Mesendoderm (in vitro differentiated cells): ENCODE results near the gene SORD.
"Not testable (repeated sequence)": the region's sequence is repeated elsewhere in the genome, so short reads cannot be mapped to it uniquely, and the experiment has no call there.

Experiments
- DNase-seq: peaks from one replicate; pipeline ENCODE4 v3.0.0; 2013
- H2AK5ac ChIP-seq: 2 replicates; pipeline ENCODE4 v1.6.1; 2013; ENCODE audit warnings: low read length, inconsistent platforms
- H2BK120ac ChIP-seq: 2 replicates; pipeline ENCODE4 v1.6.1; 2013; ENCODE audit warnings: low read depth, mild to moderate bottlenecking, low read length, moderate library complexity, mixed read lengths
- H2BK15ac ChIP-seq: replicated peaks from 2 replicates; pipeline ENCODE4 v1.6.1; 2013; ENCODE audit warnings: low read depth, mild to moderate bottlenecking, moderate library complexity
- H2BK5ac ChIP-seq: 2 replicates; pipeline ENCODE4 v1.6.1; 2013; ENCODE audit warnings: low read length, inconsistent platforms
- H3K18ac ChIP-seq: 2 replicates; pipeline ENCODE4 v1.6.1; 2013; ENCODE audit warnings: mild to moderate bottlenecking, low read length, mixed read lengths
- H3K23ac ChIP-seq: one replicate; pipeline ENCODE4 v1.6.1; 2013; ENCODE audit warnings: low read length
- H3K27ac ChIP-seq: 2 replicates; pipeline ENCODE4 v1.5.1; 2013; ENCODE audit warnings: low read depth, mild to moderate bottlenecking, inconsistent platforms, low read length, moderate library complexity
- H3K27me3 ChIP-seq: 2 replicates; pipeline ENCODE4 v1.6.1; 2013; ENCODE audit warnings: low read length, control low read depth, mild to moderate bottlenecking, inconsistent platforms; ENCODE audit not compliant: insufficient read depth, poor library complexity
- H3K36me3 ChIP-seq: 2 replicates; pipeline ENCODE4 v1.6.1; 2013; ENCODE audit warnings: low read length, inconsistent platforms; ENCODE audit not compliant: control insufficient read depth, insufficient read depth
- H3K4ac ChIP-seq: one replicate; pipeline ENCODE4 v1.6.1; 2013; ENCODE audit warnings: low read depth, mild to moderate bottlenecking, low read length, moderate library complexity
- H3K4me1 ChIP-seq: 2 replicates; pipeline ENCODE4 v1.6.1; 2013; ENCODE audit warnings: low read depth, low read length, inconsistent platforms; ENCODE audit not compliant: control insufficient read depth
- H3K4me2 ChIP-seq: 2 replicates; pipeline ENCODE4 v1.6.1; 2013; ENCODE audit warnings: low read length
- H3K4me3 ChIP-seq: 2 replicates; pipeline ENCODE4 v1.5.1; 2013; ENCODE audit warnings: mild to moderate bottlenecking, low read length
- H3K56ac ChIP-seq: one replicate; pipeline ENCODE4 v1.6.1; 2013; ENCODE audit warnings: low read length
- H3K79me1 ChIP-seq: 2 replicates; pipeline ENCODE4 v1.6.1; 2013; ENCODE audit warnings: low read length, inconsistent platforms
- H3K79me2 ChIP-seq: 2 replicates; pipeline ENCODE4 v1.6.1; 2013; ENCODE audit warnings: mild to moderate bottlenecking, low read length; ENCODE audit not compliant: control insufficient read depth, insufficient read depth
- H3K9ac ChIP-seq: 2 replicates; pipeline ENCODE4 v1.6.1; 2013; ENCODE audit warnings: low read length, inconsistent platforms
- H4K5ac ChIP-seq: one replicate; pipeline ENCODE4 v1.6.1; 2013; ENCODE audit warnings: low read length
- H4K8ac ChIP-seq: one replicate; pipeline ENCODE4 v1.6.1; 2013; ENCODE audit warnings: low read depth, mild to moderate bottlenecking, control low read depth, low read length, moderate library complexity
- WGBS: extraction: QIAGEN DNeasy Blood & Tissue Kit; methylation state at CpG from one replicate; pipeline ENCODE4 v1.1.7; 2013; ENCODE audit warnings: low lambda C conversion rate, missing lambda C conversion rate; ENCODE audit not compliant: insufficient coverage; ENCODE audit errors: extremely low coverage; 5-methylcytosine and 5-hydroxymethylcytosine counted together

Gene SORD

GRCh38 chr15:45058690-45059675 lies 36.0 kb downstream of the SORD start:
- H3K23ac ChIP-seq, H3K27me3 ChIP-seq: not testable (repeated sequence)

GRCh38 chr15:45062301-45062700 lies 39.3 kb downstream of the SORD start:
- not testable (repeated sequence) for H3K23ac ChIP-seq, H3K9ac ChIP-seq, H2AK5ac ChIP-seq, H4K8ac ChIP-seq, DNase-seq, H3K4me1 ChIP-seq, H3K4ac ChIP-seq, H3K27ac ChIP-seq, H3K79me1 ChIP-seq, H4K5ac ChIP-seq, H2BK15ac ChIP-seq, H3K18ac ChIP-seq, H3K79me2 ChIP-seq, H2BK5ac ChIP-seq, H3K36me3 ChIP-seq, H3K4me2 ChIP-seq, H3K27me3 ChIP-seq, H3K56ac ChIP-seq, H2BK120ac ChIP-seq, H3K4me3 ChIP-seq
- no CpG with 5 or more reads among the region's 7 CpGs for WGBS

More at GRCh38 chr15:45058690-45059675, 36.0 kb downstream of the SORD start:
- no CpG with 5 or more reads among the region's 3 CpGs for WGBS
- H2BK15ac ChIP-seq, H3K79me1 ChIP-seq, H2BK5ac ChIP-seq, DNase-seq, H2AK5ac ChIP-seq, H4K8ac ChIP-seq, H4K5ac ChIP-seq, H3K4me2 ChIP-seq, H3K18ac ChIP-seq, H2BK120ac ChIP-seq, H3K56ac ChIP-seq, H3K27ac ChIP-seq, H3K4me3 ChIP-seq, H3K79me2 ChIP-seq, H3K9ac ChIP-seq, H3K4ac ChIP-seq, H3K4me1 ChIP-seq, H3K36me3 ChIP-seq: not testable (repeated sequence)

GRCh38 chr15:45064386-45064785 lies 41.4 kb downstream of the SORD start:
- H3K79me1 ChIP-seq, result no peaks in the 10 kb centered on the region
- H3K9ac ChIP-seq, result no peak overlapping the region
- H3K4me1 ChIP-seq, result no peaks in the 10 kb centered on the region
- DNase-seq, result no peak
- H2BK120ac ChIP-seq, result no peak overlapping the region
- H2BK15ac ChIP-seq, result no peak overlapping the region
- no peak overlapping the region for H4K8ac ChIP-seq
- H3K36me3 ChIP-seq, result no peaks in the 10 kb centered on the region
- no peak overlapping the region for H3K56ac ChIP-seq
- no peak overlapping the region for H3K27ac ChIP-seq
- no CpG with 5 or more reads among the region's 4 CpGs for WGBS
- H3K27me3 ChIP-seq, result no peaks in the 10 kb centered on the region
- H2AK5ac ChIP-seq, result no peak overlapping the region
- H3K23ac ChIP-seq, result no peak overlapping the region
- H4K5ac ChIP-seq, result no peak overlapping the region
- no peak overlapping the region for H3K4me3 ChIP-seq
- no peak overlapping the region for H3K4me2 ChIP-seq
- no peak overlapping the region for H3K18ac ChIP-seq
- H2BK5ac ChIP-seq, result no peak overlapping the region
- no peak overlapping the region for H3K4ac ChIP-seq
- no peaks in the 10 kb centered on the region for H3K79me2 ChIP-seq

GRCh38 chr15:45069942-45070360 lies 47.0 kb downstream of the SORD start:
- not testable (repeated sequence) for H2BK5ac ChIP-seq, H2AK5ac ChIP-seq, H3K27me3 ChIP-seq, H3K36me3 ChIP-seq, H3K9ac ChIP-seq, H3K18ac ChIP-seq, H2BK15ac ChIP-seq, H3K4me2 ChIP-seq, H3K27ac ChIP-seq, H4K5ac ChIP-seq, H3K4me3 ChIP-seq, DNase-seq, H3K4ac ChIP-seq, H3K79me2 ChIP-seq, H3K4me1 ChIP-seq, H2BK120ac ChIP-seq, H3K79me1 ChIP-seq, H4K8ac ChIP-seq, H3K23ac ChIP-seq, H3K56ac ChIP-seq
- no CpG with 5 or more reads among the region's 6 CpGs for WGBS

- H3K23ac ChIP-seq, H2AK5ac ChIP-seq, H3K56ac ChIP-seq, H3K4ac ChIP-seq, H3K79me1 ChIP-seq, H3K9ac ChIP-seq, H3K79me2 ChIP-seq, H3K4me1 ChIP-seq, H3K27ac ChIP-seq, H2BK15ac ChIP-seq, H3K36me3 ChIP-seq, H2BK120ac ChIP-seq, H3K4me2 ChIP-seq, H4K8ac ChIP-seq, H2BK5ac ChIP-seq, H3K27me3 ChIP-seq, DNase-seq, H3K4me3 ChIP-seq, H4K5ac ChIP-seq, H3K18ac ChIP-seq: not testable (repeated sequence)
Observed at GRCh38 chr15:45073602-45074001, 50.6 kb downstream of the SORD start.
